ENCODE results near the gene ZNF414.

The ZNF414 gene

GRCh38 chr19:8485561-8486371, 28.2 kb downstream of the ZNF414 start:
- DNase-seq = no peak
- H3K9ac ChIP-seq (ENCODE audit: low read length) = no peak overlapping the region
- no peak overlapping the region for H3K27ac ChIP-seq (ENCODE audit: low read length)
- peaks cover 45% of the 10 kb centered on the region for H3K79me2 ChIP-seq (ENCODE audit: low read length)
- no peak overlapping the region for H3K4me3 ChIP-seq (ENCODE audit: low read length)
- peaks cover 14% of the 10 kb centered on the region for H4K20me1 ChIP-seq (ENCODE audit: insufficient read depth, low read length)
- no peaks in the 10 kb centered on the region for H3F3A ChIP-seq (ENCODE audit: insufficient read depth, low read length)
- H3K9me2 ChIP-seq (replicated peaks; ENCODE audit: insufficient read depth, low read length) = no peaks in the 10 kb centered on the region
- H2AFZ ChIP-seq (ENCODE audit: low read length) = no peak overlapping the region
- TF ChIP-seq CTCF (IDR thresholded peaks at IDR 0.05; ENCODE audit: low read length) (no peak), EZH2phosphoT487 (IDR thresholded peaks at IDR 0.05; ENCODE audit: low read length) (no peak), EZH2 (optimal IDR thresholded peaks at IDR 0.05; ENCODE audit: low read depth, low read length) (no peak)
- no peaks in the 10 kb centered on the region for H3K9me3 ChIP-seq (replicated peaks; ENCODE audit: insufficient read depth, low read length)
- H3K4me1 ChIP-seq (ENCODE audit: low read length) = no peaks in the 10 kb centered on the region
- H3K27me3 ChIP-seq (replicated peaks; ENCODE audit: insufficient read depth, low read length) = no peaks in the 10 kb centered on the region
- H3K4me2 ChIP-seq (ENCODE audit: low read depth, low read length) = no peak overlapping the region
- peaks cover 23% of the 10 kb centered on the region for H3K36me3 ChIP-seq (replicated peaks; ENCODE audit: insufficient read depth, low read length)

- H3K36me3 ChIP-seq (replicated peaks; ENCODE audit: insufficient read depth, low read length) = peaks cover 23% of the 10 kb centered on the region
- H3K4me2 ChIP-seq (ENCODE audit: low read depth, low read length) = no peak overlapping the region
- H3K27ac ChIP-seq (ENCODE audit: low read length) = no peak overlapping the region
- DNase-seq = no peak
- no peaks in the 10 kb centered on the region for H3K9me2 ChIP-seq (replicated peaks; ENCODE audit: insufficient read depth, low read length)
- H3F3A ChIP-seq (ENCODE audit: insufficient read depth, low read length) = no peaks in the 10 kb centered on the region
- no peak overlapping the region for H3K4me3 ChIP-seq (ENCODE audit: low read length)
- no peaks in the 10 kb centered on the region for H3K4me1 ChIP-seq (ENCODE audit: low read length)
- TF ChIP-seq CTCF (IDR thresholded peaks at IDR 0.05; ENCODE audit: low read length) (no peak), EZH2phosphoT487 (IDR thresholded peaks at IDR 0.05; ENCODE audit: low read length) (no peak), EZH2 (optimal IDR thresholded peaks at IDR 0.05; ENCODE audit: low read depth, low read length) (no peak)
- H2AFZ ChIP-seq (ENCODE audit: low read length) = no peak overlapping the region
- no peaks in the 10 kb centered on the region for H3K9me3 ChIP-seq (replicated peaks; ENCODE audit: insufficient read depth, low read length)
- peaks cover 17% of the 10 kb centered on the region for H4K20me1 ChIP-seq (ENCODE audit: insufficient read depth, low read length)
- no peak overlapping the region for H3K9ac ChIP-seq (ENCODE audit: low read length)
- no peaks in the 10 kb centered on the region for H3K27me3 ChIP-seq (replicated peaks; ENCODE audit: insufficient read depth, low read length)
- peaks cover 54% of the 10 kb centered on the region for H3K79me2 ChIP-seq (ENCODE audit: low read length)
Measured at GRCh38 chr19:8484331-8484894, 29.6 kb downstream of the ZNF414 start.

GRCh38 chr19:8483165-8483564, 30.8 kb downstream of the ZNF414 start:
- Histone ChIP-seq H3K9me3 (replicated peaks; ENCODE audit: insufficient read depth, low read length) (no peaks in the 10 kb centered on the region), H3K79me2 (ENCODE audit: low read length) (peaks cover 67% of the 10 kb centered on the region), H3K36me3 (replicated peaks; ENCODE audit: insufficient read depth, low read length) (peaks cover 23% of the 10 kb centered on the region), H3K9me2 (replicated peaks; ENCODE audit: insufficient read depth, low read length) (no peaks in the 10 kb centered on the region), H3K9ac (ENCODE audit: low read length) (no peak overlapping the region), H4K20me1 (ENCODE audit: insufficient read depth, low read length) (peaks cover 23% of the 10 kb centered on the region), H3K4me1 (ENCODE audit: low read length) (no peaks in the 10 kb centered on the region), H3K27me3 (replicated peaks; ENCODE audit: insufficient read depth, low read length) (no peaks in the 10 kb centered on the region), H3K4me2 (ENCODE audit: low read depth, low read length) (no peak overlapping the region), H3K4me3 (ENCODE audit: low read length) (no peak overlapping the region), H2AFZ (ENCODE audit: low read length) (no peak overlapping the region), H3F3A (ENCODE audit: insufficient read depth, low read length) (no peaks in the 10 kb centered on the region), H3K27ac (ENCODE audit: low read length) (no peak overlapping the region)
- TF ChIP-seq EZH2phosphoT487 (IDR thresholded peaks at IDR 0.05; ENCODE audit: low read length) (no peak), CTCF (IDR thresholded peaks at IDR 0.05; ENCODE audit: low read length) (no peak), EZH2 (optimal IDR thresholded peaks at IDR 0.05; ENCODE audit: low read depth, low read length) (no peak)
- DNase-seq = no peak

Measured in MM.1S (cell line).